Measurements from ENCODE around the gene GPR6. TPM values are rescaled to one million over a fixed set of nuclear protein-coding genes. Genes with fewer than 3 reads are reported as not detected.

The GPR6 gene, protein sequence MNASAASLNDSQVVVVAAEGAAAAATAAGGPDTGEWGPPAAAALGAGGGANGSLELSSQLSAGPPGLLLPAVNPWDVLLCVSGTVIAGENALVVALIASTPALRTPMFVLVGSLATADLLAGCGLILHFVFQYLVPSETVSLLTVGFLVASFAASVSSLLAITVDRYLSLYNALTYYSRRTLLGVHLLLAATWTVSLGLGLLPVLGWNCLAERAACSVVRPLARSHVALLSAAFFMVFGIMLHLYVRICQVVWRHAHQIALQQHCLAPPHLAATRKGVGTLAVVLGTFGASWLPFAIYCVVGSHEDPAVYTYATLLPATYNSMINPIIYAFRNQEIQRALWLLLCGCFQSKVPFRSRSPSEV
- not detected in 2 replicates for total RNA-seq (2011; cell fraction: chromatin; rRNA removed; ENCODE audit: low replicate concordance)
- not detected in 2 replicates for total RNA-seq (2011; cell fraction: nucleolus; rRNA removed)
- total RNA-seq (2011; cell fraction: nucleoplasm; rRNA removed): not detected in 2 replicates
- total RNA-seq (2014; rRNA removed): not detected in 2 replicates
- not detected in 2 replicates for total RNA-seq (2014; rRNA removed; fragmentation: Illumina TruSeq; extraction: Trizol)
- not detected in 2 replicates for total RNA-seq (2015; rRNA removed; fragmentation: Illumina TruSeq; extraction: Trizol)
- total RNA-seq (2021): not detected in 2 replicates
- polyA plus RNA-seq (2011; rRNA removed): not detected in 2 replicates
- polyA plus RNA-seq (2011; cell fraction: cytosol; rRNA removed): not detected in 2 replicates
- polyA plus RNA-seq (2011; cell fraction: nucleus; rRNA removed): not detected in 2 replicates
- polyA plus RNA-seq (2012): not detected in 2 replicates
- polyA plus RNA-seq (2014; fragmentation: Illumina TruSeq; extraction: Trizol): not detected in 2 replicates
- not detected for polyA plus RNA-seq (2014; fragmentation: Nextera tagmentation; extraction: Ambion mirVana)
- polyA plus RNA-seq (2014; rRNA removed): not detected in 2 replicates
- not detected in 2 replicates for polyA minus RNA-seq (2011; rRNA and poly(A)+ RNA removed)
- polyA minus RNA-seq (2011; cell fraction: cytosol; rRNA and poly(A)+ RNA removed): not detected in 2 replicates
- not detected in 2 replicates for polyA minus RNA-seq (2011; cell fraction: nucleus; rRNA and poly(A)+ RNA removed)
- not detected for Bru-seq, nascent RNA
- not detected for BruChase-seq, experiment 1, labeled RNA remaining after a 2-hour chase
- not detected for BruChase-seq, experiment 2, labeled RNA remaining after a 6-hour chase
- long read RNA-seq, experiment 1: 0 reads
- long read RNA-seq, experiment 2: 0 reads
- long read RNA-seq, experiment 3: 0 reads

DNA sequence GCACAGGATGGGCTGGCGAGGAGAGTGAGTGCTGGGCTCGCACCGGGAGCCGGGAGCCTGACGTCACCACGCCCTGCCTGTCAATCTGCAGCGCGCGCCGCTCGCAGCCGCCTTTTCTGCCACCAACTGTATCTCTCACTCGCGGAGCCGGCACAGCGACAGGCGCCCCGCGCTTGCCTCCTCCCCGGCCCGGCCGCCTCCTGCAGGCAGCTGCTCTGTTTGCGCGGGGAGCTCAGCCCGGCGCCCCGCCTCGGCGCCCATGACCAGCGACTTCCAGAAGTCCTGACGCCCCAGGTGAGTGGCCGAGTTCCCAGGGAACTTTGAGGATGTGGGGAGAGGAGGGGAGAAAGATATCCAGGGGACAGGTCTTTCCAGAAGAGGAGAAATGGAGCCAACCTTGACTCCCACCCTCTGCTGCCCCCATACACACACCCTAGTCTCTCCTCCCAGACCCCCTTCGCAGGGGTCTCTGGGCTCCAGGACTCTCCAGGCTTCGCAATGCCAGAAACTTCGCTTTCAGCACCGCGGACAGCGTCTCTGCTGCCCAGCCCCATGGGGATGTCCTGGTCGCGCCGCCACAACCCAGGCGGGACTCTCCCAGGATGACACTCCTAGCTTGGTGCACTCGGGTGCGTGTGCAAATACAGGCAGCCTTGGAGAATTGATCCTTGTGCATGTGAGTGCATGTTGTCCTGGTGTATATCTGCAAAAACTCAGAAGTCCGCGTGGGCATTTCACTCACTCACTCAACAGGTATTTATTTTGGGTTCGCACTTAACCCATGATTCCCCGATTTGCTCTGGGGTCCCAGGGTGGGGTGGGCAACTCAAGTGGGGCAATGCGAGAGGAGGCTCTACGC is at the start of gene GPR6:
Gene GPR6, plus strand, starts transcription at position 138 of the 859 bp plus-strand sequence. CDS start 802 bp downstream, outside the sequence.
- H3K9me3 ChIP-seq (replicated peaks; ENCODE audit: control insufficient read depth, insufficient read depth, low read depth, low read length): no peaks in the 10 kb centered on the region
- no peak within 1 kb of the TSS for H3K4me2 ChIP-seq (ENCODE audit: insufficient read depth, low read length)
- peak; percentile 56 to 68 (median 62) for DNase-seq (ENCODE audit: extremely low read depth in 1 of 4, low spot score in 3 of 4)
- intact Hi-C loops (cut with micrococcal nuclease) (no loop called here), in situ Hi-C loops (cut with MboI) (no loop called here)
- ChIA-PET POLR2A (no interaction called here), CTCF (ENCODE audit: low intra/inter-chr PET ratio) (no interaction called here)
- H3K4me3 ChIP-seq: no peak within 1 kb of the TSS
- no peaks in the 10 kb centered on the region for H3K36me3 ChIP-seq (ENCODE audit: control insufficient read depth, insufficient read depth, low read length)
- peak; percentile 94 for ATAC-seq
- FAIRE-seq: no peak
- peaks cover 2% of the 10 kb centered on the region for H3K9me1 ChIP-seq (ENCODE audit: control insufficient read depth, insufficient read depth, low read length)
- no peak within 1 kb of the TSS for H3K9ac ChIP-seq (ENCODE audit: insufficient read depth in 1 of 2, low read depth in 2 of 2, low read length in 2 of 2)
- no TSS peak for BruUV-seq (replicated peaks)
- peaks cover 4% of the 10 kb centered on the region; the same call in 1 of the 2 replicates for H4K20me1 ChIP-seq (replicated peaks; ENCODE audit: control insufficient read depth, insufficient read depth, low read length)
- H3K27ac ChIP-seq (ENCODE audit: extremely low read depth, low read depth, low read length): no peak within 1 kb of the TSS
- H3K79me2 ChIP-seq (ENCODE audit: control insufficient read depth, insufficient read depth, low read length): no peaks in the 10 kb centered on the region
- H3K27me3 ChIP-seq (ENCODE audit: control insufficient read depth in 2 of 2, insufficient read depth in 2 of 2, low read length in 2 of 2): peaks cover 0 to 9% of the 10 kb centered on the region in 2 experiments; a peak in 2 of 5 replicates
- WGBS (ENCODE audit: insufficient coverage, low coverage, missing lambda C conversion rate): 29% methylated on average over 41 of the region's 50 CpGs
- H3K4me1 ChIP-seq (replicated peaks in 1 of 2; ENCODE audit: control insufficient read depth in 2 of 2, insufficient read depth in 2 of 2, low read length in 2 of 2): peaks cover 0 to 9% of the 10 kb centered on the region in 2 experiments; a peak in 2 of 5 replicates
- H2AFZ ChIP-seq (ENCODE audit: low read depth, low read length): no peak within 1 kb of the TSS
- no peak for TF ChIP-seq MCM7 (IDR thresholded peaks at IDR 0.05)
- TF ChIP-seq MXD1 (CRISPR knock-in tag; IDR thresholded peaks at IDR 0.05; ENCODE audit: borderline replicate concordance, poor library complexity, severe bottlenecking): no peak
- TF ChIP-seq ZBED1 (IDR thresholded peaks at IDR 0.05): no peak
- no peak for TF ChIP-seq ZNF639 (CRISPR knock-in tag; conservative IDR thresholded peaks at IDR 0.05 in 1 of 2, IDR thresholded peaks at IDR 0.05 in 1 of 2)
- TF ChIP-seq PYGO2 (tag; IDR thresholded peaks at IDR 0.05): no peak
- TF ChIP-seq, protein P1, sequence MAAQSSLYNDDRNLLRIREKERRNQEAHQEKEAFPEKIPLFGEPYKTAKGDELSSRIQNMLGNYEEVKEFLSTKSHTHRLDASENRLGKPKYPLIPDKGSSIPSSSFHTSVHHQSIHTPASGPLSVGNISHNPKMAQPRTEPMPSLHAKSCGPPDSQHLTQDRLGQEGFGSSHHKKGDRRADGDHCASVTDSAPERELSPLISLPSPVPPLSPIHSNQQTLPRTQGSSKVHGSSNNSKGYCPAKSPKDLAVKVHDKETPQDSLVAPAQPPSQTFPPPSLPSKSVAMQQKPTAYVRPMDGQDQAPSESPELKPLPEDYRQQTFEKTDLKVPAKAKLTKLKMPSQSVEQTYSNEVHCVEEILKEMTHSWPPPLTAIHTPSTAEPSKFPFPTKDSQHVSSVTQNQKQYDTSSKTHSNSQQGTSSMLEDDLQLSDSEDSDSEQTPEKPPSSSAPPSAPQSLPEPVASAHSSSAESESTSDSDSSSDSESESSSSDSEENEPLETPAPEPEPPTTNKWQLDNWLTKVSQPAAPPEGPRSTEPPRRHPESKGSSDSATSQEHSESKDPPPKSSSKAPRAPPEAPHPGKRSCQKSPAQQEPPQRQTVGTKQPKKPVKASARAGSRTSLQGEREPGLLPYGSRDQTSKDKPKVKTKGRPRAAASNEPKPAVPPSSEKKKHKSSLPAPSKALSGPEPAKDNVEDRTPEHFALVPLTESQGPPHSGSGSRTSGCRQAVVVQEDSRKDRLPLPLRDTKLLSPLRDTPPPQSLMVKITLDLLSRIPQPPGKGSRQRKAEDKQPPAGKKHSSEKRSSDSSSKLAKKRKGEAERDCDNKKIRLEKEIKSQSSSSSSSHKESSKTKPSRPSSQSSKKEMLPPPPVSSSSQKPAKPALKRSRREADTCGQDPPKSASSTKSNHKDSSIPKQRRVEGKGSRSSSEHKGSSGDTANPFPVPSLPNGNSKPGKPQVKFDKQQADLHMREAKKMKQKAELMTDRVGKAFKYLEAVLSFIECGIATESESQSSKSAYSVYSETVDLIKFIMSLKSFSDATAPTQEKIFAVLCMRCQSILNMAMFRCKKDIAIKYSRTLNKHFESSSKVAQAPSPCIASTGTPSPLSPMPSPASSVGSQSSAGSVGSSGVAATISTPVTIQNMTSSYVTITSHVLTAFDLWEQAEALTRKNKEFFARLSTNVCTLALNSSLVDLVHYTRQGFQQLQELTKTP (IDR thresholded peaks at IDR 0.05; ENCODE audit: low read depth in 1 of 2, partially characterized antibody in 2 of 2): peak in 1 of 2 experiments; percentile 59
- no peak for TF ChIP-seq BACH1 (tag; IDR thresholded peaks at IDR 0.05)
